ENCODE measurements around the gene HELZ2. TPM values are rescaled to one million over a fixed set of nuclear protein-coding genes. Genes with fewer than 3 reads are reported as not detected.

The HELZ2 gene
- total RNA-seq, 1 experiment from 2014 or later = 18.1 TPM

DNA sequence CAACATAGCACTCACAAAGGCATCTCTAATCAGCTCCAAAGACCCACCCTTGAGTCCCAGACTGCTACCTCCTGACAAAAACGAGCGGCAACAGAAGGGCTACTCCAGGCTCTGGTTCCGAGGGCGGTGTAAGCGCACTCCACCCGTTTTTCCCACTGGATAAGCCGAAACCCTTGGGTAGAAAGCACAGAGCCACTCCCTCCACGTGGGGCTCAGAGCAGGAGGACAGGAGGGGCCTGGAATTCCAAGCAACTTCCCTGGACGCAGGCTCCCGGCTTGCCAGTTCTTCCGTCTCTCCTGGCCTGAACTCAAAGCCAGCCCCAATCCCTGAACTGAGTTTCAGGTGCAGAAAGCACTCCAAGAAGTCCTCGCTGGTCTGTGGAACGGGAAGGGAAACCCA, 45.5 kb upstream of the HELZ2 start:
- DNase-seq (ENCODE audit: unreplicated experiment) = no peak
- no TSS peak for BruUV-seq (replicated peaks)
- Mint-ChIP-seq H3K9me3 (ENCODE audit: unreplicated experiment) (no peaks in the 10 kb centered on the region), H3K27me3 (ENCODE audit: insufficient read depth, unreplicated experiment) (no peaks in the 10 kb centered on the region), H3K4me3 (ENCODE audit: unreplicated experiment) (no peak overlapping the region), H3K27ac (ENCODE audit: low read depth, unreplicated experiment) (no peak overlapping the region), H3K36me3 (ENCODE audit: insufficient read depth, unreplicated experiment) (peaks cover 17% of the 10 kb centered on the region), H3K4me1 (ENCODE audit: insufficient read depth, unreplicated experiment) (no peaks in the 10 kb centered on the region)
- ChIA-PET POLR2A (interaction anchor here (0.5 kb wide), 1 partner anchor 26 kb away, joined by 7 read pairs; no protein-coding TSS in a partner anchor), CTCF (no interaction called here)
- TF ChIP-seq, protein P1, sequence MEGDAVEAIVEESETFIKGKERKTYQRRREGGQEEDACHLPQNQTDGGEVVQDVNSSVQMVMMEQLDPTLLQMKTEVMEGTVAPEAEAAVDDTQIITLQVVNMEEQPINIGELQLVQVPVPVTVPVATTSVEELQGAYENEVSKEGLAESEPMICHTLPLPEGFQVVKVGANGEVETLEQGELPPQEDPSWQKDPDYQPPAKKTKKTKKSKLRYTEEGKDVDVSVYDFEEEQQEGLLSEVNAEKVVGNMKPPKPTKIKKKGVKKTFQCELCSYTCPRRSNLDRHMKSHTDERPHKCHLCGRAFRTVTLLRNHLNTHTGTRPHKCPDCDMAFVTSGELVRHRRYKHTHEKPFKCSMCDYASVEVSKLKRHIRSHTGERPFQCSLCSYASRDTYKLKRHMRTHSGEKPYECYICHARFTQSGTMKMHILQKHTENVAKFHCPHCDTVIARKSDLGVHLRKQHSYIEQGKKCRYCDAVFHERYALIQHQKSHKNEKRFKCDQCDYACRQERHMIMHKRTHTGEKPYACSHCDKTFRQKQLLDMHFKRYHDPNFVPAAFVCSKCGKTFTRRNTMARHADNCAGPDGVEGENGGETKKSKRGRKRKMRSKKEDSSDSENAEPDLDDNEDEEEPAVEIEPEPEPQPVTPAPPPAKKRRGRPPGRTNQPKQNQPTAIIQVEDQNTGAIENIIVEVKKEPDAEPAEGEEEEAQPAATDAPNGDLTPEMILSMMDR (IDR thresholded peaks at IDR 0.05; ENCODE audit: unreplicated experiment) = no peak
- intact Hi-C loops (cut with micrococcal nuclease) = no loop called here

DNA sequence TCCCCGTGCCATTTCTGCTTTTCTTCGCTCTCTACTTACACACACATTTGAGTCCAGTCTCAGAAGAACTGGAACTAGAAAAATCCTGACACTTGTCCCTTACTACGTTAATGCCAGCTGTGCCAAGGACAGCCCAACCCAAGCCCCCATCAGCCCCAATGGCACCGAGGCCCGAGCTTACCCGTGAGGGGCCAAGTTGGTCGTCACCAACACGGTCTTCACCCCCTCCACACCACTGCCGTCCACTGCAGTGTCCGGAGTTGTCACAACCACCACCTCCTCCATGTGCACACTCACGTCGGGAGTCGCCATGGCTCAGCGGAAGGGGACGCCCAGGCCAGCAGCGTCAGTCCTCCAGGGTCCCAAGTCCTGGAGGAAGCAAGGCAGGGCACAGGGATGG, 45.0 kb upstream of the HELZ2 start:
- Mint-ChIP-seq H3K4me3 (ENCODE audit: unreplicated experiment) (no peak overlapping the region), H3K4me1 (ENCODE audit: insufficient read depth, unreplicated experiment) (no peaks in the 10 kb centered on the region), H3K9me3 (ENCODE audit: unreplicated experiment) (no peaks in the 10 kb centered on the region), H3K27me3 (ENCODE audit: insufficient read depth, unreplicated experiment) (no peaks in the 10 kb centered on the region), H3K27ac (ENCODE audit: low read depth, unreplicated experiment) (no peak overlapping the region), H3K36me3 (ENCODE audit: insufficient read depth, unreplicated experiment) (peaks cover 14% of the 10 kb centered on the region)
- intact Hi-C loops (cut with micrococcal nuclease) = no loop called here
- DNase-seq (ENCODE audit: unreplicated experiment) = no peak
- ChIA-PET POLR2A (interaction anchor here (0.5 kb wide), 1 partner anchor 133 kb away, joined by 3 read pairs; no protein-coding TSS in a partner anchor), CTCF (interaction anchor here (0.7 to 1.0 kb wide), 2 partner anchors 12 to 16 kb away, joined by 3 read pairs; no protein-coding TSS in a partner anchor)
- TF ChIP-seq, protein P1 (IDR thresholded peaks at IDR 0.05; ENCODE audit: unreplicated experiment) = no peak
- no TSS peak for BruUV-seq (replicated peaks)

GRCh38 chr20:63618291-63618980, 44.4 kb upstream of the HELZ2 start:
- POLR2A ChIA-PET = interaction anchor here (0.5 to 0.6 kb wide), 2 partner anchors 11 to 134 kb away, joined by 3 read pairs; no protein-coding TSS in a partner anchor
- peaks cover 19% of the 10 kb centered on the region for H3K36me3 Mint-ChIP-seq (ENCODE audit: insufficient read depth, unreplicated experiment)

GRCh38 chr20:63617876-63618265, 43.8 kb upstream of the HELZ2 start:
- no TSS peak for BruUV-seq (replicated peaks)
- Mint-ChIP-seq H3K27ac (ENCODE audit: low read depth, unreplicated experiment) (no peak overlapping the region), H3K4me1 (ENCODE audit: insufficient read depth, unreplicated experiment) (no peaks in the 10 kb centered on the region), H3K27me3 (ENCODE audit: insufficient read depth, unreplicated experiment) (no peaks in the 10 kb centered on the region), H3K4me3 (ENCODE audit: unreplicated experiment) (no peak overlapping the region), H3K36me3 (ENCODE audit: insufficient read depth, unreplicated experiment) (peaks cover 20% of the 10 kb centered on the region), H3K9me3 (ENCODE audit: unreplicated experiment) (no peaks in the 10 kb centered on the region)
- CTCF ChIA-PET = interaction anchor here (1.5 kb wide), 1 partner anchor 121 kb away, joined by 5 read pairs; no protein-coding TSS in a partner anchor
- intact Hi-C loops (cut with micrococcal nuclease) = no loop called here
- DNase-seq (ENCODE audit: unreplicated experiment) = no peak
- POLR2A ChIA-PET = interaction anchor here (0.6 kb wide), 2 partner anchors 11 to 20 kb away, joined by 3 read pairs; no protein-coding TSS in a partner anchor
- TF ChIP-seq, protein P1 (IDR thresholded peaks at IDR 0.05; ENCODE audit: unreplicated experiment) = no peak

More at GRCh38 chr20:63618291-63618980, 44.4 kb upstream of the HELZ2 start:
- intact Hi-C loops (cut with micrococcal nuclease) = no loop called here
- H3K4me1 Mint-ChIP-seq (ENCODE audit: insufficient read depth, unreplicated experiment) = no peaks in the 10 kb centered on the region
- H3K27me3 Mint-ChIP-seq (ENCODE audit: insufficient read depth, unreplicated experiment) = no peaks in the 10 kb centered on the region
- TF ChIP-seq, protein P1 (IDR thresholded peaks at IDR 0.05; ENCODE audit: unreplicated experiment) = no peak
- CTCF ChIA-PET = interaction anchor here (0.6 to 1.5 kb wide), 4 partner anchors 12 to 122 kb away, joined by 3 to 5 read pairs (median 3); no protein-coding TSS in a partner anchor
- no TSS peak for BruUV-seq (replicated peaks)
- no peak overlapping the region for H3K4me3 Mint-ChIP-seq (ENCODE audit: unreplicated experiment)
- no peak for DNase-seq (ENCODE audit: unreplicated experiment)
- no peaks in the 10 kb centered on the region for H3K9me3 Mint-ChIP-seq (ENCODE audit: unreplicated experiment)
- no peak overlapping the region for H3K27ac Mint-ChIP-seq (ENCODE audit: low read depth, unreplicated experiment)
